HG02973 (cell line): ENCODE results near the gene LGALS7B.
"Not testable (repeated sequence)": the region's sequence is repeated elsewhere in the genome, so short reads cannot be mapped to it uniquely, and the experiment has no call there.

Experiments used
- ATAC-seq: cut with Tn5 transposase; IDR thresholded peaks from one replicate; pipeline ENCODE4 v1.9.1; 2021; ENCODE audit warnings: moderate library complexity; ENCODE audit not compliant: unreplicated experiment

LGALS7B gene

GRCh38 chr19:38788478-38789243 lies at the start of gene LGALS7B:
Gene LGALS7B (plus strand): TSS chr19:38789200. CDS start chr19:38789227, 27 bp downstream.
- no peak for ATAC-seq

GRCh38 chr19:38739440-38740256 lies 49.4 kb upstream of the LGALS7B start:
- no peak for ATAC-seq

GRCh38 chr19:38740257-38740592 lies 48.8 kb upstream of the LGALS7B start:
- ATAC-seq: no peak

- ATAC-seq: no peak
These were observed 48.1 kb upstream of the LGALS7B start for GRCh38 chr19:38740932-38741331.

GRCh38 chr19:38741670-38742069 lies 47.3 kb upstream of the LGALS7B start:
- no peak for ATAC-seq

- ATAC-seq: no peak
These were observed 46.7 kb upstream of the LGALS7B start for GRCh38 chr19:38742296-38742695.

GRCh38 chr19:38742906-38743305 lies 46.1 kb upstream of the LGALS7B start:
- ATAC-seq: no peak

- ATAC-seq: no peak
These were observed 45.4 kb upstream of the LGALS7B start for GRCh38 chr19:38743394-38744297.

GRCh38 chr19:38744298-38744681 lies 44.7 kb upstream of the LGALS7B start, which contains the start of gene CAPN12:
Gene CAPN12 (minus strand): TSS chr19:38744474. CDS start chr19:38744165, 309 bp downstream.
- no peak for ATAC-seq

- ATAC-seq: no peak
These were observed 44.1 kb upstream of the LGALS7B start for GRCh38 chr19:38744874-38745273.

GRCh38 chr19:38745316-38745715 lies 43.7 kb upstream of the LGALS7B start:
- no peak for ATAC-seq

- ATAC-seq: not testable (repeated sequence)
These were observed 35.2 kb upstream of the LGALS7B start for GRCh38 chr19:38753783-38754182.

- ATAC-seq: not testable (repeated sequence)
These were observed 34.8 kb upstream of the LGALS7B start for GRCh38 chr19:38754196-38754595.

GRCh38 chr19:38759590-38760003 lies 29.4 kb upstream of the LGALS7B start:
- no peak for ATAC-seq

- ATAC-seq: not testable (repeated sequence)
These were observed 28.0 kb upstream of the LGALS7B start for GRCh38 chr19:38760805-38761517.

GRCh38 chr19:38761884-38762389 lies 27.1 kb upstream of the LGALS7B start:
- ATAC-seq: not testable (repeated sequence)

- no peak for ATAC-seq
These were observed 25.2 kb upstream of the LGALS7B start for GRCh38 chr19:38763795-38764220.

- ATAC-seq: no peak
These were observed 23.8 kb upstream of the LGALS7B start for GRCh38 chr19:38765214-38765613.

- ATAC-seq: no peak
These were observed 22.5 kb upstream of the LGALS7B start for GRCh38 chr19:38766276-38767047.
